HEK293T (cell line): ENCODE data around the gene USP36.
A peak's percentile ranks its signal among the peaks of the same experiment; 100 is the strongest.

Experiments used
- CTCF ChIA-PET: fragments of 350-600 bp; formaldehyde crosslinking; extraction: SDS; loops from one replicate; lab custom pipeline; 2021; ENCODE audit warnings: antibody characterized with exemption, inconsistent platforms; lab: Yijun Ruan, JAX
- POLR2A ChIA-PET: fragments of 350-600 bp; formaldehyde crosslinking; extraction: SDS; loops from one replicate; lab custom pipeline; 2020; ENCODE audit warnings: antibody characterized with exemption, inconsistent platforms; lab: Yijun Ruan, JAX
- DNase-seq: peaks from one replicate; pipeline ENCODE4 v3.0.0; 2012; ENCODE audit warnings: mixed read lengths; ENCODE audit errors: extremely low spot score
- ARNT ChIP-seq: fragments of 450-650 bp; IDR thresholded peaks from 2 replicates; pipeline ENCODE4 v1.6.1; 2017; ENCODE audit warnings: mild to moderate bottlenecking
- BHLHE40 ChIP-seq: fragments of 450-650 bp; IDR thresholded peaks from 2 replicates; pipeline ENCODE4 v1.6.1; 2016; ENCODE audit warnings: mild to moderate bottlenecking, moderate library complexity, borderline replicate concordance
- CTBP1 ChIP-seq: fragments of 450-650 bp; IDR thresholded peaks from 2 replicates; pipeline ENCODE4 v1.6.1; 2016; ENCODE audit warnings: borderline replicate concordance
- ELF4 ChIP-seq: fragments of 450-650 bp; IDR thresholded peaks from 2 replicates; pipeline ENCODE4 v1.6.1; 2017; ENCODE audit warnings: antibody characterized with exemption
- FOXA1 ChIP-seq: fragments of 450-650 bp; IDR thresholded peaks from 2 replicates; pipeline ENCODE4 v1.6.1; 2016; ENCODE audit warnings: mild to moderate bottlenecking
- FOXK2 ChIP-seq: fragments of 450-650 bp; IDR thresholded peaks from 2 replicates; pipeline ENCODE4 v1.6.1; 2016; ENCODE audit warnings: mild to moderate bottlenecking
- FOXM1 ChIP-seq: fragments of 450-650 bp; IDR thresholded peaks from 2 replicates; pipeline ENCODE4 v1.6.1; 2017; ENCODE audit warnings: mild to moderate bottlenecking, borderline replicate concordance
- HDGF ChIP-seq: fragments of 450-650 bp; IDR thresholded peaks from 2 replicates; pipeline ENCODE4 v1.6.1; 2017; ENCODE audit warnings: antibody characterized with exemption, borderline replicate concordance
- L3MBTL2 ChIP-seq: fragments of 450-650 bp; conservative IDR thresholded peaks from 2 replicates; pipeline ENCODE4 v1.6.1; 2016; ENCODE audit warnings: mild to moderate bottlenecking
- LEF1 ChIP-seq: fragments of 450-650 bp; IDR thresholded peaks from 2 replicates; pipeline ENCODE4 v1.6.1; 2017; ENCODE audit warnings: mild to moderate bottlenecking, borderline replicate concordance
- NFRKB ChIP-seq: fragments of 450-650 bp; IDR thresholded peaks from 2 replicates; pipeline ENCODE4 v1.6.1; 2016; ENCODE audit warnings: mild to moderate bottlenecking, moderate library complexity
- PKNOX1 ChIP-seq: fragments of 450-650 bp; IDR thresholded peaks from 2 replicates; pipeline ENCODE4 v1.6.1; 2016
- SP1 ChIP-seq: fragments of 450-650 bp; IDR thresholded peaks from 2 replicates; pipeline ENCODE4 v1.6.1; 2017
- SUZ12 ChIP-seq: fragments of 450-650 bp; IDR thresholded peaks from 2 replicates; pipeline ENCODE4 v1.6.1; 2016; ENCODE audit warnings: mild to moderate bottlenecking
- TARDBP ChIP-seq: fragments of 450-650 bp; IDR thresholded peaks from 2 replicates; pipeline ENCODE4 v1.6.1; 2016
- ZNF384 ChIP-seq: fragments of 450-650 bp; IDR thresholded peaks from 2 replicates; pipeline ENCODE4 v1.6.1; 2016

The USP36 gene

GRCh38 chr17:78840530-78840779 lies 159 bp downstream of the USP36 start:
- CTCF ChIA-PET: no interaction called here
- no peak for TF ChIP-seq CTBP1
- TF ChIP-seq FOXA1: no peak
- TF ChIP-seq FOXM1: no peak
- no peak for TF ChIP-seq ELF4
- no peak for TF ChIP-seq ARNT
- TF ChIP-seq ZNF384: no peak
- no peak for TF ChIP-seq NFRKB
- no peak for TF ChIP-seq SUZ12
- no peak for TF ChIP-seq SP1
- no peak for TF ChIP-seq PKNOX1
- TF ChIP-seq LEF1: no peak
- TF ChIP-seq HDGF: no peak
- no peak for TF ChIP-seq FOXK2
- TF ChIP-seq BHLHE40: no peak
- TF ChIP-seq TARDBP: no peak
- no peak for TF ChIP-seq L3MBTL2
- POLR2A ChIA-PET: interaction anchor here (1.0 to 2.5 kb wide), 5 partner anchors 12 to 126 kb away, joined by 3 to 9 read pairs (median 3); no protein-coding TSS in a partner anchor
- DNase-seq: no peak

GRCh38 chr17:78839762-78840529 lies 668 bp downstream of the USP36 start:
- TF ChIP-seq HDGF (no peak), FOXM1 (no peak), TARDBP (no peak), ZNF384 (no peak), SP1 (no peak), L3MBTL2 (peak; percentile 38), FOXA1 (no peak)
- ChIA-PET POLR2A (interaction anchor here (1.0 to 2.5 kb wide), 5 partner anchors 13 to 126 kb away, joined by 3 to 9 read pairs (median 3); no protein-coding TSS in a partner anchor), CTCF (no interaction called here)
- peak; percentile 48 for DNase-seq

- DNase-seq: no peak
- ChIA-PET POLR2A (no interaction called here), CTCF (no interaction called here)
- TF ChIP-seq ARNT (no peak), PKNOX1 (no peak), FOXM1 (no peak), BHLHE40 (no peak)
Observed at GRCh38 chr17:78839235-78839761, 1.3 kb downstream of the USP36 start.

- TF ChIP-seq PKNOX1 (no peak), ARNT (no peak), LEF1 (no peak), NFRKB (no peak), FOXM1 (no peak)
- POLR2A ChIA-PET: no interaction called here
- DNase-seq: no peak
- CTCF ChIA-PET: no interaction called here
Observed at GRCh38 chr17:78838574-78839005, 2.0 kb downstream of the USP36 start.

- TF ChIP-seq ARNT (no peak), NFRKB (no peak), PKNOX1 (no peak)
- DNase-seq: no peak
- ChIA-PET CTCF (no interaction called here), POLR2A (no interaction called here)
Observed at GRCh38 chr17:78836420-78837021, 4.1 kb downstream of the USP36 start.

- no peak for TF ChIP-seq LEF1
- no peak for TF ChIP-seq PKNOX1
- no peak for TF ChIP-seq L3MBTL2
- TF ChIP-seq ELF4: no peak
- no peak for TF ChIP-seq NFRKB
- no peak for TF ChIP-seq FOXM1
- no peak for TF ChIP-seq BHLHE40
- TF ChIP-seq TARDBP: no peak
- no peak for TF ChIP-seq HDGF
- TF ChIP-seq ARNT: no peak
- POLR2A ChIA-PET: no interaction called here
- CTCF ChIA-PET: no interaction called here
- no peak for DNase-seq
Observed at GRCh38 chr17:78834571-78834970, 6.0 kb downstream of the USP36 start.
